HG03558 (cell line): ENCODE results near the gene ACTG1.

Experiments used
- ATAC-seq: cut with Tn5 transposase; IDR thresholded peaks from one replicate; pipeline ENCODE4 v1.9.1; 2021; ENCODE audit warnings: moderate number of reproducible peaks; ENCODE audit not compliant: unreplicated experiment; ENCODE audit errors: extremely low read depth

Gene ACTG1

GRCh38 chr17:81545160-81545949 is 32.8 kb upstream of the ACTG1 start:
- ATAC-seq: no peak

- no peak for ATAC-seq
Observed at GRCh38 chr17:81544281-81544974, 31.8 kb upstream of the ACTG1 start.

- no peak for ATAC-seq
Observed at GRCh38 chr17:81543756-81544155, 31.2 kb upstream of the ACTG1 start.

GRCh38 chr17:81543339-81543675 is 30.7 kb upstream of the ACTG1 start:
- ATAC-seq: no peak

- ATAC-seq: no peak
Observed at GRCh38 chr17:81542431-81543338, 30.1 kb upstream of the ACTG1 start.

- ATAC-seq: no peak
Observed at GRCh38 chr17:81541123-81541522, 28.5 kb upstream of the ACTG1 start.

- ATAC-seq: no peak
Observed at GRCh38 chr17:81540676-81541027, 28.1 kb upstream of the ACTG1 start.

- ATAC-seq: no peak
Observed at GRCh38 chr17:81539961-81540675, 27.5 kb upstream of the ACTG1 start.

- ATAC-seq: no peak
Observed at GRCh38 chr17:81539571-81539900, 26.9 kb upstream of the ACTG1 start.

GRCh38 chr17:81538651-81539570 is 26.3 kb upstream of the ACTG1 start:
- ATAC-seq: no peak

- ATAC-seq: no peak
Observed at GRCh38 chr17:81537856-81538555, 25.4 kb upstream of the ACTG1 start.

- no peak for ATAC-seq
Observed at GRCh38 chr17:81537343-81537855, 24.8 kb upstream of the ACTG1 start.

- no peak for ATAC-seq
Observed at GRCh38 chr17:81536299-81537290, 24.0 kb upstream of the ACTG1 start.

- no peak for ATAC-seq
Observed at GRCh38 chr17:81535480-81536298, 23.1 kb upstream of the ACTG1 start.

GRCh38 chr17:81535007-81535328 is 22.4 kb upstream of the ACTG1 start:
- no peak for ATAC-seq

- no peak for ATAC-seq
Observed at GRCh38 chr17:81534157-81535006, 21.8 kb upstream of the ACTG1 start.
